Neural progenitor cell (in vitro differentiated cells): ENCODE data around the gene TINCR.

Source experiments
- EZH2 ChIP-seq: fragments of 200-600 bp; sonication (generic); IDR thresholded peaks from 2 replicates; pipeline ENCODE4 v1.6.1; 2017; ENCODE audit warnings: antibody characterized with exemption, mild to moderate bottlenecking, moderate library complexity
- EZH2phosphoT487 ChIP-seq: fragments of 200-600 bp; sonication (generic); IDR thresholded peaks from 2 replicates; pipeline ENCODE4 v1.6.1; 2017; ENCODE audit warnings: antibody characterized with exemption
- TF ChIP-seq, protein P1 (sequence below): fragments of 200-600 bp; sonication (generic); IDR thresholded peaks from 2 replicates; pipeline ENCODE4 v1.5.1; 2017; ENCODE audit warnings: antibody characterized with exemption, mild to moderate bottlenecking

DNA sequence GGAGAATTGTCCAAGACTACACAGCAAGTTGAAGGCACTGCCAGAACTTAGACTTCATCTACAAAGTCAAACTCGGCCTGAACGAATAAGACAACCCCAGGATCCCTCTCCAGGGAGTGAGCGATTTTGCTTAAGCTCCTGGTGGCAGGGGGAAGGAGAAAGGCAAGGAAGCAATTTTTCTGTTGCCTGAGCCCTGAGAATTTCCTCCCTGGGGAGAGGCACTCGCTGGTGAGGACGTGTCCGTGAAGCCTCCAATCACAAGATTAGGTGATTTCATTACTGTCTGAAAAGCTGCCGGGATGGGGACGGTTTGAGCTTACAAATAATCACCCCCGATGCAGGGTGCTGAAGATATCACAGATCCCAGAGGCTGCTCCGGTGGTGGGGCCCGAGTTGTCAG, 45.6 kb downstream of the TINCR start:
- TF ChIP-seq, protein P1, sequence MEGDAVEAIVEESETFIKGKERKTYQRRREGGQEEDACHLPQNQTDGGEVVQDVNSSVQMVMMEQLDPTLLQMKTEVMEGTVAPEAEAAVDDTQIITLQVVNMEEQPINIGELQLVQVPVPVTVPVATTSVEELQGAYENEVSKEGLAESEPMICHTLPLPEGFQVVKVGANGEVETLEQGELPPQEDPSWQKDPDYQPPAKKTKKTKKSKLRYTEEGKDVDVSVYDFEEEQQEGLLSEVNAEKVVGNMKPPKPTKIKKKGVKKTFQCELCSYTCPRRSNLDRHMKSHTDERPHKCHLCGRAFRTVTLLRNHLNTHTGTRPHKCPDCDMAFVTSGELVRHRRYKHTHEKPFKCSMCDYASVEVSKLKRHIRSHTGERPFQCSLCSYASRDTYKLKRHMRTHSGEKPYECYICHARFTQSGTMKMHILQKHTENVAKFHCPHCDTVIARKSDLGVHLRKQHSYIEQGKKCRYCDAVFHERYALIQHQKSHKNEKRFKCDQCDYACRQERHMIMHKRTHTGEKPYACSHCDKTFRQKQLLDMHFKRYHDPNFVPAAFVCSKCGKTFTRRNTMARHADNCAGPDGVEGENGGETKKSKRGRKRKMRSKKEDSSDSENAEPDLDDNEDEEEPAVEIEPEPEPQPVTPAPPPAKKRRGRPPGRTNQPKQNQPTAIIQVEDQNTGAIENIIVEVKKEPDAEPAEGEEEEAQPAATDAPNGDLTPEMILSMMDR, result no peak
- no peak for TF ChIP-seq EZH2
- TF ChIP-seq EZH2phosphoT487, result no peak
